Panc1 (cell line): ENCODE data around the gene CTSD. TPM values are rescaled to one million over a fixed set of nuclear protein-coding genes. Genes with fewer than 3 reads are reported as not detected.

Experiments
- ATAC-seq: fragments of 200-7000 bp; cut with Tn5 transposase; 2 replicates; pipeline ENCODE4 v1.9.1; 2020; ENCODE audit warnings: mild to moderate bottlenecking, moderate library complexity
- BruUV-seq: library from RNA; stranded (reverse); fragments of 400-500 nt; replicated peaks from 2 replicates; lab custom pipeline; 2021; lab: Mats Ljungman, UMichigan
- CTCF ChIA-PET: fragments of 300-600 bp; sonication (Branson Sonifier 250); formaldehyde crosslinking; loops from one replicate; lab custom pipeline; 2022; ENCODE audit warnings: antibody characterized with exemption; lab: Charles Lee
- POLR2A ChIA-PET: fragments of 300-600 bp; sonication (Branson Sonifier 250); formaldehyde crosslinking; loops from one replicate; lab custom pipeline; 2022; ENCODE audit warnings: antibody characterized with exemption; lab: Charles Lee
- DNase-seq: peaks from one replicate; pipeline ENCODE4 v3.0.0-alpha.2; 2010; ENCODE audit warnings: low read depth, low spot score
- H3K27ac ChIP-seq: 2 replicates; pipeline ENCODE4 v1.5.1; 2011; ENCODE audit warnings: mild to moderate bottlenecking, low read length, inconsistent platforms
- H3K27me3 ChIP-seq: fragments of 200-500 bp; sonication (Bioruptor generic); 2 replicates; pipeline ENCODE4 v1.6.0; 2014; ENCODE audit warnings: low read length, inconsistent platforms; ENCODE audit not compliant: control insufficient read depth, insufficient read depth
- H3K36me3 ChIP-seq: fragments of 200-500 bp; sonication (Bioruptor generic); 2 replicates; pipeline ENCODE4 v1.5.1; 2014; ENCODE audit warnings: inconsistent platforms, mild to moderate bottlenecking, low read length, moderate library complexity; ENCODE audit not compliant: control insufficient read depth, insufficient read depth
- H3K4me1 ChIP-seq: 2 replicates; pipeline ENCODE4 v1.5.1; 2011; ENCODE audit warnings: inconsistent platforms, mild to moderate bottlenecking, low read length, moderate library complexity; ENCODE audit not compliant: control insufficient read depth, insufficient read depth
- H3K4me3 ChIP-seq, 2 experiments: 2 replicates each; pipeline ENCODE4 v1.5.1; 2011 to 2012; ENCODE audit warnings: low read depth in 2 of 2, low read length in 2 of 2, mild to moderate bottlenecking in 2 of 2, inconsistent platforms in 1 of 2, moderate library complexity in 1 of 2
- H3K9me3 ChIP-seq: fragments of 200-500 bp; sonication (Bioruptor generic); 2 replicates; pipeline ENCODE4 v1.5.1; 2014; ENCODE audit warnings: low read depth, mild to moderate bottlenecking, inconsistent platforms, low read length, moderate library complexity; ENCODE audit not compliant: control insufficient read depth, insufficient read depth
- CTCF ChIP-seq: fragments of 450-650 bp; IDR thresholded peaks from 2 replicates; pipeline ENCODE4 v1.5.1; 2017; ENCODE audit warnings: mild to moderate bottlenecking
- POLR2AphosphoS5 ChIP-seq: IDR thresholded peaks from 2 replicates; pipeline ENCODE4 v1.6.1; 2012; ENCODE audit warnings: mild to moderate bottlenecking, low read depth, low read length, moderate library complexity
- REST ChIP-seq, 2 experiments: IDR thresholded peaks; 2 replicates each; pipeline ENCODE4 v1.6.1; 2011 to 2012; ENCODE audit warnings: low read depth in 2 of 2, control low read depth in 1 of 2, low read length in 1 of 2, mild to moderate bottlenecking in 1 of 2, moderate library complexity in 1 of 2; ENCODE audit not compliant: insufficient read depth in 1 of 2
- SIN3A ChIP-seq: IDR thresholded peaks from 2 replicates; pipeline ENCODE4 v1.6.1; 2012; ENCODE audit warnings: low read depth, mild to moderate bottlenecking, low read length, moderate library complexity, borderline replicate concordance; ENCODE audit not compliant: insufficient read depth
- TCF7L2 ChIP-seq: IDR thresholded peaks from 2 replicates; pipeline ENCODE4 v1.6.1; 2011; ENCODE audit warnings: mild to moderate bottlenecking, low read depth, low read length, inconsistent platforms
- in situ Hi-C: cut with HindIII; loops from 2 replicates; pipeline ENCODE4 v1.10.0; 2016; ENCODE audit warnings: low sequenced_read_pairs, low pct_unique_long_range_greater_than_20kb
- intact Hi-C: fragments of 100-400 bp; cut with micrococcal nuclease; formaldehyde crosslinking; loops from one replicate; pipeline ENCODE4 v1.10.0; 2022; ENCODE audit not compliant: unreplicated experiment
- total RNA-seq: library from RNA; stranded (reverse); gene quantifications from one replicate; pipeline ENCODE4 v1.2.1, GENCODE V29; 2021; ENCODE audit not compliant: unreplicated experiment

The CTSD gene
- total RNA-seq, 1 experiment from 2014 or later: 1,813 TPM

DNA sequence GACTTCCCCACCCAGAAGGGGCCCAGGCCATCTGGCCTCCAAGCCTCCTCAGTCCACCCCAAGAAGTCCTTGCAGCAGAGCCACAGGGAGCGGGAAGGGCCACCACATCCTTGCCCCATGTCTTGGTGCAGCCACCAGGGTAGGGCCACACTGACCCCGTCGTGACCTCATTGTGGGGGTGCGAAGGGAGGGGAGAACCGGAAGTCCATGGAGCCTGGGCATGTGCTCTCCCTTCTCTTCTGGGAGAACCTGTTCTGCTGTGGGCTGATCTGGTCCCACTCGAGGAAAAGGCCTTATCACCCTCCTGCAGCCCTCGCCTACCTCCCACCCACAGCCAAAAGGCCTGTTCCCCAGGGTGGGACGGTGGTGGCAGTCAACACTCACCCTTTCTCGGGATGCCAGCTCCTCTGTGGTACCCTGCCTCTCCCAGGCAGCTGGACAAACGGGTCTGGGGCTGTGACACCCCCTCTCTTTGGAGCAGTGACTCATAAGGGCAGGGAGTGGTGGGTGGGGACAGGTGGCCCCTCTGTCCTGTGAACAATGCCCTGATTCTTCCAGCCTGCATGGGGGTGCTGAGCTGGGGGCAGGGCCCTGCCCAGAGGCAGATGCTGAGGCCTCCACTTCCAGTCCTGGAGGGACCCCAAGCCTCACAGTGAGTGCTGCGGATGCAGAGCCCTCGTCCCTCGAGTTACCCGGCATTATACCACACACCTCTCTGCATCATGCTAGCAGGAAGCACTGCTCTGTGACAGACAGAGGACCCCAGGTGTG is 14.6 kb upstream of the CTSD start:
- peak overlapping the region; percentile 60 for H3K27ac ChIP-seq
- TF ChIP-seq SIN3A (no peak), POLR2AphosphoS5 (no peak), REST (IDR thresholded peaks at IDR 0.05; ENCODE audit: insufficient read depth in 1 of 2, low read depth in 2 of 2, low read length in 1 of 2) (no peak), TCF7L2 (no peak), CTCF (no peak)
- ChIA-PET POLR2A (no interaction called here), CTCF (no interaction called here)
- no peaks in the 10 kb centered on the region for H3K36me3 ChIP-seq
- no peak overlapping the region for H3K4me3 ChIP-seq
- DNase-seq (no peak), ATAC-seq (no peak)
- H3K9me3 ChIP-seq: no peaks in the 10 kb centered on the region; the same call in 1 of the 2 replicates
- peaks cover 42% of the 10 kb centered on the region for H3K4me1 ChIP-seq
- intact Hi-C loops (no loop called here), in situ Hi-C loops (no loop called here)
- no TSS peak for BruUV-seq
- H3K27me3 ChIP-seq: no peaks in the 10 kb centered on the region

DNA sequence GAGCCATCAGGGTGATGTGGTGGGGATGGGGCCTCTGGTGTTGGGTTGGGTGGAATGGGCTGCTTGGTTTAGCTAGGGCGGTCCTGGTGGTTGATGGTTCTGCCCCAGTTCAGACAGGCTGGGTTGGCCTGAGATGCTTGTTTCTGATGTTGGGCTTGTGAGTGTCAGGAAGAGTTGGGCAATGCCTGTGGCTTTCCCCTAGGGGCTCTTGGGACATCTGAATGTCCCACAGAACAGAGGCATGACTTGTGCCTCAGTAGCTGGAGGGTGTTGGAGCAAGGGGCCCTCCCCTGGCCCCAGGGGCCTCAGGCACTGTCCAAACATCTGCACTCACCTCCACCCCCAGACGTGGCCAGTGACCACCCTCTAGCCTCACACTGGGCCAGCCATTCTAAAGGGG is 14.0 kb upstream of the CTSD start:
- ChIA-PET CTCF (interaction anchor here (0.5 to 0.6 kb wide), 2 partner anchors 9 to 252 kb away, joined by 4 to 7 read pairs; no protein-coding TSS in a partner anchor), POLR2A (no interaction called here)
- Histone ChIP-seq H3K4me1 (peaks cover 40% of the 10 kb centered on the region), H3K4me3 (no peak overlapping the region), H3K27me3 (no peaks in the 10 kb centered on the region), H3K36me3 (no peaks in the 10 kb centered on the region), H3K9me3 (no peaks in the 10 kb centered on the region; the same call in 1 of the 2 replicates), H3K27ac (peak overlapping the region; percentile 60)
- intact Hi-C loops: no loop called here
- TF ChIP-seq CTCF: no peak
- no peak for TF ChIP-seq POLR2AphosphoS5
- TF ChIP-seq REST (IDR thresholded peaks at IDR 0.05; ENCODE audit: insufficient read depth in 1 of 2, low read depth in 2 of 2, low read length in 1 of 2): no peak
- no peak for TF ChIP-seq TCF7L2
- no peak for TF ChIP-seq SIN3A
- DNase-seq: no peak
- ATAC-seq: no peak
- BruUV-seq: no TSS peak
- in situ Hi-C loops: no loop called here
